Chondrocyte (in vitro differentiated cells): Measurements from ENCODE around the gene WNT5B. TPM values are rescaled to one million over a fixed set of nuclear protein-coding genes. Genes with fewer than 3 reads are reported as not detected.

ENCODE experiments used
- DNase-seq: peaks from one replicate; pipeline ENCODE4 v3.0.0; 2021; ENCODE audit warnings: mixed read lengths, low spot score
- H3K27ac Mint-ChIP-seq: one replicate; pipeline ENCODE4 v1.8.0; 2021; ENCODE audit warnings: mild to moderate bottlenecking, moderate library complexity, mixed read lengths; ENCODE audit not compliant: unreplicated experiment
- H3K27me3 Mint-ChIP-seq: 2 replicates; pipeline ENCODE4 v1.8.0; 2021; ENCODE audit warnings: low read depth, mixed read lengths
- H3K36me3 Mint-ChIP-seq: 2 replicates; pipeline ENCODE4 v1.8.0; 2021; ENCODE audit warnings: low read depth, mixed read lengths
- H3K4me1 Mint-ChIP-seq: 2 replicates; pipeline ENCODE4 v1.8.0; 2021; ENCODE audit warnings: low read depth, mild to moderate bottlenecking, mixed read lengths
- H3K4me3 Mint-ChIP-seq: one replicate; pipeline ENCODE4 v1.8.0; 2021; ENCODE audit warnings: mild to moderate bottlenecking, moderate library complexity, mixed read lengths; ENCODE audit not compliant: unreplicated experiment
- H3K9me3 Mint-ChIP-seq: 2 replicates; pipeline ENCODE4 v1.8.0; 2021; ENCODE audit warnings: low read depth, mixed read lengths
- total RNA-seq: library from RNA; stranded (reverse); gene quantifications from 3 replicates; pipeline ENCODE4 v1.2.1, GENCODE V29; 2021
- TF ChIP-seq, protein P1 (sequence below): fragments of 200-600 bp; sonication (generic); IDR thresholded peaks from 2 replicates; pipeline ENCODE4 v1.5.0; 2021; ENCODE audit warnings: antibody characterized with exemption, mild to moderate bottlenecking, moderate library complexity

WNT5B gene
- total RNA-seq, 1 donor from 2014 or later, result 68.0 TPM

DNA sequence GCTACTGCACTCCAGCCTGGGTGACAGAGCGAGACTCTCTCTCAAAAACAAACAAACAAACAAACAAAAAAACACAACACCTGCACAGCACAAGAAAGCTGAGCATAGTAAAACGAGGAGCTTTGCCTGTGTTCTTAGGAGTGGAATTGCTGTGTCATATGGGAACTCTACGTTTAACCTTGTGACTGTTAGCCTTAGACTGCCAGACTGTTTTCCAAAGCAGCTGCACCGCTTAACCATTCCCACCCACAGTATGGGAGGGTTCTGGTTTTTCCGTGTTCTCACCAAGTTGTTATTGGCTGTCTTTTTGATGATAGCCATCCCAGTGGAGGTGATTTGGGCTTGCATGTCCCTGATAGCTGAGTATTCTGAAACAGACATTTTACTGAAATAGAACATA lies 9.2 kb downstream of the WNT5B start:
- Mint-ChIP-seq H3K36me3 (peaks cover 7% of the 10 kb centered on the region), H3K4me1 (peaks cover 6% of the 10 kb centered on the region), H3K9me3 (no peaks in the 10 kb centered on the region), H3K4me3 (no peak overlapping the region), H3K27ac (no peak overlapping the region), H3K27me3 (no peaks in the 10 kb centered on the region)
- no peak for DNase-seq
- TF ChIP-seq, protein P1, sequence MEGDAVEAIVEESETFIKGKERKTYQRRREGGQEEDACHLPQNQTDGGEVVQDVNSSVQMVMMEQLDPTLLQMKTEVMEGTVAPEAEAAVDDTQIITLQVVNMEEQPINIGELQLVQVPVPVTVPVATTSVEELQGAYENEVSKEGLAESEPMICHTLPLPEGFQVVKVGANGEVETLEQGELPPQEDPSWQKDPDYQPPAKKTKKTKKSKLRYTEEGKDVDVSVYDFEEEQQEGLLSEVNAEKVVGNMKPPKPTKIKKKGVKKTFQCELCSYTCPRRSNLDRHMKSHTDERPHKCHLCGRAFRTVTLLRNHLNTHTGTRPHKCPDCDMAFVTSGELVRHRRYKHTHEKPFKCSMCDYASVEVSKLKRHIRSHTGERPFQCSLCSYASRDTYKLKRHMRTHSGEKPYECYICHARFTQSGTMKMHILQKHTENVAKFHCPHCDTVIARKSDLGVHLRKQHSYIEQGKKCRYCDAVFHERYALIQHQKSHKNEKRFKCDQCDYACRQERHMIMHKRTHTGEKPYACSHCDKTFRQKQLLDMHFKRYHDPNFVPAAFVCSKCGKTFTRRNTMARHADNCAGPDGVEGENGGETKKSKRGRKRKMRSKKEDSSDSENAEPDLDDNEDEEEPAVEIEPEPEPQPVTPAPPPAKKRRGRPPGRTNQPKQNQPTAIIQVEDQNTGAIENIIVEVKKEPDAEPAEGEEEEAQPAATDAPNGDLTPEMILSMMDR, result no peak

DNA sequence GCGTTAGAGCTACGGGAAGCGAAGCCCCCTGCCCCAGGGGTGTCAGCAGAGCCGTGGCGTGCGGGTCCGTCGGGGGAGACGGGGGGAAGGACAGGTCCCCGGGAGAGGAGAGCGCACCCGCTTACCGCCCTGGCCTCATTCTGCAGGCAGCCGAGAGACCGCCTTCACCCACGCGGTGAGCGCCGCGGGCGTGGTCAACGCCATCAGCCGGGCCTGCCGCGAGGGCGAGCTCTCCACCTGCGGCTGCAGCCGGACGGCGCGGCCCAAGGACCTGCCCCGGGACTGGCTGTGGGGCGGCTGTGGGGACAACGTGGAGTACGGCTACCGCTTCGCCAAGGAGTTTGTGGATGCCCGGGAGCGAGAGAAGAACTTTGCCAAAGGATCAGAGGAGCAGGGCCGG lies 10.5 kb downstream of the WNT5B start:
- peaks cover 7% of the 10 kb centered on the region for H3K36me3 Mint-ChIP-seq
- H3K9me3 Mint-ChIP-seq, result no peaks in the 10 kb centered on the region
- TF ChIP-seq, protein P1, result no peak
- peak; percentile 87 for DNase-seq
- H3K4me3 Mint-ChIP-seq, result no peak overlapping the region
- H3K4me1 Mint-ChIP-seq, result peaks cover 4% of the 10 kb centered on the region
- no peaks in the 10 kb centered on the region for H3K27me3 Mint-ChIP-seq
- no peak overlapping the region for H3K27ac Mint-ChIP-seq

DNA sequence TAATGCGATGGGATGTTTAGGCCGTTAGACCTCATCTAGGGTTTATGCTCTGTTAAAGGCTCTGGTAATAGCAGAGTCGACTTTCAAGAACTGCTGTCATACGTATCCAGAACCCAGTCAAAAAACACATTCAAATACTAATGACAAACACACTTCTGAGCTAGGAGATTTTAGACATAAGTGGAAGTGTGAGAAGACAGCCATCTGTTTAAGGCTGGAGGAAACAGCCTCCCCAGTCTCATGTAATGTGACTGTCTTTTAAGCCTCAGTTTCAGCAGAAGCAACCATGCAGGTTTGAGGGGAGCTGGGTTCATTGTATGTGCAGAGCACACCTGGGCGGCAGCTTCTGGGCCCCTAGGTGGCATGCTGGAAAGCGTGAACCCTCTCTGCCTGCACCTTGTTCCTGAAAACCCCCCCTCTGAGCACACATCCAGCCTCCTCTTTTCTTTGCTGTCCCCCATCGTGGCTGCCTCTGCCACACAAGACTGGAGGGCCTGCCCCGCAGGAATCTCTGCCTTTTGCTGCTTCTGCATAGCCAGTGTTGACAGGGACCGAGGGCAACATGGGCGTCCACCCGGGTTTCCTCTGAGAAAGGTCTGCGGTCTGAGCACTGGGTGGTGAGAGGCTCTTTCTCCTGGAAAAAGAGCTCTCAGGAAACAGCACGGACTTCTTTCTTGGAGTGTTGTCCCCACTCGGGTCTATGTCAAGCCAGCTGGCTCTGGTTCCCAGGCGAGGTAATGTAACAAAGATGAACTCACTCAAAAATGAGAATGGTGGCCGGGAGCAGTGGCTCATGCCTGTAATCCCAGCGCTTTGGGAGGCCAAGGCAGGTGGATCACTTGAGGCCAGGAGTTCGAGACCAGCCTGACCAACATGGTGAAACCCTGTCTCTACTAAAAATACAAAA lies 11.6 kb downstream of the WNT5B start:
- Mint-ChIP-seq H3K36me3 (peaks cover 9% of the 10 kb centered on the region), H3K27me3 (no peaks in the 10 kb centered on the region), H3K9me3 (no peaks in the 10 kb centered on the region), H3K4me1 (peaks cover 6% of the 10 kb centered on the region), H3K4me3 (no peak overlapping the region), H3K27ac (no peak overlapping the region)
- DNase-seq, result no peak
- TF ChIP-seq, protein P1, result no peak

DNA sequence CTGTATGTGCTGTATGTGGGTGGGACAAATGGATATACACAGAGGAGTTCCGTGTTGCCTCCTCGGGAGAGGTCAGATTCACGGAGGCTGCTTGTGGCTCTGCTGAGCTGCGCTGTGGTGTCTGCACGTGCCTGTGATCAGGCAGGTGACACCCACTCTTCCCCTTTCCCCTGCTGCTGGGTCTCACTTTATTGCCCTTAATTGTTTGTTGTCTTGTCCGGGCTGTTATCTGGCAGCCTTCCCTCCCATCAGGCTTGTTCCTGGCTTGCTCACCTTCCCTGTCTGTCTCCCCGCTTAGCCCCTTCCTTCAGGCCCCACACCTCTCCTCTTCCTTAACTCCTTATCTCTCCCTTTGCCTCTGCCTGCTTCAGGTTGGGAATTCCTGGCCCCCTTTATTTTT lies 13.5 kb downstream of the WNT5B start:
- Mint-ChIP-seq H3K4me1 (peaks cover 6% of the 10 kb centered on the region), H3K4me3 (no peak overlapping the region), H3K27me3 (no peaks in the 10 kb centered on the region), H3K36me3 (peaks cover 17% of the 10 kb centered on the region), H3K9me3 (no peaks in the 10 kb centered on the region), H3K27ac (no peak overlapping the region)
- DNase-seq, result no peak
- TF ChIP-seq, protein P1, result no peak

DNA sequence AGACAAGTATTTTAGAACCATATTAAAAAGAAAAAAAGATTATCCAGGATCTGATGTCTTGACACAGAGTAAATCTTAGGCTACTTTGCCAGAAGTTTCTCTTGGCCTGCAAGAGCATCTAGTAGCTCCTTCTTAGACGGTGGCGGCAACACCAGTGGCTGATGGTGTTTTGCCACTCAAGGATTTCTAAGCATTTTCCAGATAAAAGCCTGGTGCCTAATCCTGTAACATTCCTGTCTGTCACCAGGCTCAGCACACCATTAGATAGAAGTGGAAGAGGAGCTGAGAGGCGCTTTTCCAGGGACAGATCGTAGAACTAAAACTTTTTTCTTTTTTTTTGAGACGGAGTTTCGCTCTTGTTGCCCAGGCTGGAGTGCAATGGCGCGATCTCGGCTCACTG lies 14.0 kb downstream of the WNT5B start:
- peaks cover 6% of the 10 kb centered on the region for H3K4me1 Mint-ChIP-seq
- H3K4me3 Mint-ChIP-seq, result no peak overlapping the region
- H3K9me3 Mint-ChIP-seq, result no peaks in the 10 kb centered on the region
- no peak overlapping the region for H3K27ac Mint-ChIP-seq
- peaks cover 18% of the 10 kb centered on the region for H3K36me3 Mint-ChIP-seq
- TF ChIP-seq, protein P1, result no peak
- no peaks in the 10 kb centered on the region for H3K27me3 Mint-ChIP-seq
- no peak for DNase-seq
